NB4 (cell line): ENCODE measurements around the gene NOS2.
"Not testable (repeated sequence)": the region's sequence is repeated elsewhere in the genome, so short reads cannot be mapped to it uniquely, and the experiment has no call there.

Experiments used
- DNase-seq: peaks from one replicate; pipeline ENCODE4 v3.0.0; 2010; ENCODE audit warnings: low read depth
- H3K4me3 ChIP-seq: one replicate; pipeline ENCODE4 v1.5.1; 2011; ENCODE audit warnings: mild to moderate bottlenecking, low read depth, low read length, moderate library complexity
- CTCF ChIP-seq: IDR thresholded peaks from one replicate; pipeline ENCODE4 v1.5.1; 2012; ENCODE audit warnings: low read depth, low read length
- MAX ChIP-seq: IDR thresholded peaks from 2 replicates; pipeline ENCODE4 v1.6.1; 2011; ENCODE audit warnings: low read depth, low read length
- MYC ChIP-seq: IDR thresholded peaks from 2 replicates; pipeline ENCODE4 v1.6.1; 2011; ENCODE audit warnings: low read depth, low read length
- POLR2A ChIP-seq: IDR thresholded peaks from 2 replicates; pipeline ENCODE4 v1.6.1; 2011; ENCODE audit warnings: mild to moderate bottlenecking; ENCODE audit not compliant: insufficient read length; ENCODE audit errors: extremely low read depth

NOS2 gene

GRCh38 chr17:27755706-27756466 is 44.4 kb downstream of the NOS2 start:
- no peak for DNase-seq
- H3K4me3 ChIP-seq, result no peak overlapping the region
- no peak for TF ChIP-seq POLR2A
- no peak for TF ChIP-seq CTCF
- no peak for TF ChIP-seq MYC
- TF ChIP-seq MAX, result no peak

- no peak for TF ChIP-seq POLR2A
- no peak for TF ChIP-seq MYC
- TF ChIP-seq MAX, result no peak
- TF ChIP-seq CTCF, result no peak
- H3K4me3 ChIP-seq, result no peak overlapping the region
- DNase-seq, result no peak
These were observed 45.8 kb downstream of the NOS2 start for GRCh38 chr17:27754549-27754948.

GRCh38 chr17:27753726-27754125 is 46.6 kb downstream of the NOS2 start:
- H3K4me3 ChIP-seq, DNase-seq: not testable (repeated sequence)

- DNase-seq, H3K4me3 ChIP-seq: not testable (repeated sequence)
These were observed 47.3 kb downstream of the NOS2 start for GRCh38 chr17:27752831-27753619.

GRCh38 chr17:27751622-27752490 is 48.5 kb downstream of the NOS2 start:
- no peak for DNase-seq
- no peak for TF ChIP-seq MYC
- no peak for TF ChIP-seq POLR2A
- TF ChIP-seq CTCF, result no peak
- TF ChIP-seq MAX, result no peak
- H3K4me3 ChIP-seq, result no peak overlapping the region

GRCh38 chr17:27751166-27751565 is 49.2 kb downstream of the NOS2 start:
- no peak overlapping the region for H3K4me3 ChIP-seq
- no peak for TF ChIP-seq POLR2A
- TF ChIP-seq MYC, result no peak
- TF ChIP-seq CTCF, result no peak
- no peak for TF ChIP-seq MAX
- DNase-seq, result no peak

- H3K4me3 ChIP-seq, DNase-seq: not testable (repeated sequence)
These were observed 50.7 kb downstream of the NOS2 start for GRCh38 chr17:27749562-27750150.
